ENCODE data around the gene POLG2.

- TF ChIP-seq SIN3A (IDR thresholded peaks at IDR 0.05; ENCODE audit: borderline replicate concordance, insufficient read depth, low read length) (no peak), FOXP2 (optimal IDR thresholded peaks at IDR 0.05; ENCODE audit: borderline replicate concordance, extremely low read depth, extremely low read length, insufficient read depth) (no peak), POLR2AphosphoS5 (IDR thresholded peaks at IDR 0.05; ENCODE audit: low read depth, low read length) (no peak), REST (IDR thresholded peaks at IDR 0.05; ENCODE audit: insufficient read depth in 1 of 2, low read depth in 2 of 2, low read length in 2 of 2) (no peak)
These were observed 18.6 kb upstream of the POLG2 start for GRCh38 chr17:64515419-64515818.

Data from PFSK-1 (cell line).